K562 (cell line): ENCODE results near the gene FLOT2. TPM values are rescaled to one million over a fixed set of nuclear protein-coding genes. Genes with fewer than 3 reads are reported as not detected.
A peak's percentile ranks its signal among the peaks of the same experiment; 100 is the strongest.

Experiments used
- CBX8 ChIP-seq: fragments of 200-600 bp; sonication (generic); IDR thresholded peaks from 2 replicates; pipeline ENCODE4 v1.6.1; 2012; ENCODE audit warnings: borderline replicate concordance, mixed run types, low read depth, mild to moderate bottlenecking, moderate library complexity, mixed read lengths, low read length, control low read depth, inconsistent platforms; ENCODE audit not compliant: poor library complexity, severe bottlenecking; ENCODE audit errors: extremely low read depth
- EGR1 ChIP-seq: fragments of 450-650 bp; conservative IDR thresholded peaks from 2 replicates; pipeline ENCODE4 v1.6.1; 2017; ENCODE audit warnings: mild to moderate bottlenecking
- ETS2 ChIP-seq: IDR thresholded peaks from 2 replicates; pipeline ENCODE4 v1.6.1; 2016; ENCODE audit warnings: borderline replicate concordance, missing genetic modification characterization, mild to moderate bottlenecking, moderate library complexity, missing compliant biosample characterization; ENCODE audit not compliant: poor library complexity, severe bottlenecking
- ETV1 ChIP-seq: fragments of 450-650 bp; conservative IDR thresholded peaks from 2 replicates; pipeline ENCODE4 v1.6.1; 2016; ENCODE audit warnings: missing genetic modification characterization, control low read depth, low read depth, missing compliant biosample characterization
- EWSR1 ChIP-seq: fragments of 450-650 bp; IDR thresholded peaks from 2 replicates; pipeline ENCODE4 v1.6.1; 2018; ENCODE audit warnings: borderline replicate concordance, mild to moderate bottlenecking, low read depth, moderate library complexity; ENCODE audit not compliant: partially characterized antibody
- KDM2B ChIP-seq: fragments of 250-450 bp; sonication (Bioruptor Pico); IDR thresholded peaks from 2 replicates; pipeline ENCODE4 v1.8.0; 2021; ENCODE audit warnings: mild to moderate bottlenecking, moderate library complexity
- KLF6 ChIP-seq: fragments of 250-450 bp; sonication (Bioruptor Pico); IDR thresholded peaks from 2 replicates; pipeline ENCODE4 v1.4.0; 2020; ENCODE audit warnings: mild to moderate bottlenecking, moderate library complexity, borderline replicate concordance
- MTA1 ChIP-seq: fragments of 450-650 bp; IDR thresholded peaks from 2 replicates; pipeline ENCODE4 v1.6.1; 2017; ENCODE audit warnings: borderline replicate concordance
- NBN ChIP-seq: fragments of 450-650 bp; IDR thresholded peaks from 2 replicates; pipeline ENCODE4 v1.6.1; 2016; ENCODE audit warnings: low read depth, mild to moderate bottlenecking
- NFE2L1 ChIP-seq: fragments of 450-650 bp; IDR thresholded peaks from 2 replicates; pipeline ENCODE4 v1.6.1; 2016; ENCODE audit warnings: missing genetic modification characterization, low read depth, mild to moderate bottlenecking, missing compliant biosample characterization, moderate library complexity, borderline replicate concordance
- PHB ChIP-seq: fragments of 250-450 bp; sonication (Bioruptor Pico); IDR thresholded peaks from 2 replicates; pipeline ENCODE4 v1.5.0; 2021
- RB1 ChIP-seq: fragments of 450-650 bp; IDR thresholded peaks from 2 replicates; pipeline ENCODE4 v1.6.1; 2017; ENCODE audit warnings: low read depth, mild to moderate bottlenecking
- SRF ChIP-seq, 2 experiments: fragments of 250-450, 450-650 bp in 1 of 2; sonication (Bioruptor Pico) in 1 of 2; sonication (generic) in 1 of 2; formaldehyde crosslinking; IDR thresholded peaks; 2 replicates each; pipeline versions ENCODE4 v1.5.0 to v1.5.1; 2020 to 2022; ENCODE audit warnings: mild to moderate bottlenecking in 1 of 2, missing genetic modification reagents in 1 of 2
- ZKSCAN3 ChIP-seq: fragments of 250-450 bp; sonication (Bioruptor Pico); IDR thresholded peaks from 2 replicates; pipeline ENCODE4 v1.4.0; 2020
- ZNF197 ChIP-seq: fragments of 200-800 bp; sonication (Bioruptor generic); IDR thresholded peaks from 2 replicates; pipeline ENCODE4 v1.6.1; 2016; ENCODE audit warnings: low read depth, missing genetic modification characterization, missing compliant biosample characterization
- ZNF445 ChIP-seq: fragments of 250-450 bp; sonication (Bioruptor Pico); IDR thresholded peaks from 2 replicates; pipeline ENCODE4 v1.4.0; 2020; ENCODE audit warnings: low read depth, mild to moderate bottlenecking, moderate library complexity
- polyA plus RNA-seq, 8 experiments: library from polyadenylated mRNA; depleted of rRNA in 4 of 8; stranded (reverse) in 5 of 8; unstranded in 3 of 8; fragments of >200 nt; fragmentation: Nextera tagmentation in 2 of 8; fragmentation: Illumina TruSeq in 1 of 8; extraction: Ambion mirVana in 2 of 8; extraction: Trizol in 1 of 8; gene quantifications; 2 replicates each; pipeline versions ENCODE4 v1.2.1 to v1.2.3, GENCODE V29; 2011 to 2014; ENCODE audit warnings: inconsistent platforms in 1 of 8, missing spikeins in 1 of 8
- total RNA-seq, 7 experiments: library from RNA; depleted of rRNA in 6 of 7; stranded (reverse); fragments of >200 nt in 6 of 7; fragmentation: Illumina TruSeq in 2 of 7; extraction: Trizol in 2 of 7; gene quantifications; 2 replicates each; pipeline versions ENCODE4 v1.2.1 to v1.2.3, GENCODE V29; 2011 to 2021; ENCODE audit warnings: low replicate concordance in 1 of 7
- TF ChIP-seq, protein P1 (sequence below): IDR thresholded peaks from 2 replicates; pipeline ENCODE4 v1.6.1; 2011; ENCODE audit not compliant: insufficient read length; ENCODE audit errors: extremely low read depth
- TF ChIP-seq, protein P2 (sequence below): conservative IDR thresholded peaks from 2 replicates; pipeline ENCODE4 v1.6.1; 2011; ENCODE audit warnings: low read depth, mild to moderate bottlenecking, low read length; ENCODE audit not compliant: control insufficient read depth
- TF ChIP-seq, protein P3 (sequence below): sonication (generic); formaldehyde crosslinking; IDR thresholded peaks from 2 replicates; pipeline ENCODE4 v1.8.0; 2022; ENCODE audit warnings: mild to moderate bottlenecking, low read depth, missing genetic modification reagents
- TF ChIP-seq, protein P4 (sequence below): fragments of 250-450 bp; sonication (Bioruptor Pico); IDR thresholded peaks from 2 replicates; pipeline ENCODE4 v1.8.0; 2022; ENCODE audit warnings: moderate library complexity, mild to moderate bottlenecking, inconsistent platforms
- TF ChIP-seq, protein P5 (sequence below): fragments of 250-450 bp; sonication (Bioruptor Pico); IDR thresholded peaks from 2 replicates; pipeline ENCODE4 v1.4.0; 2020; ENCODE audit warnings: borderline replicate concordance

Gene FLOT2
- total and polyA plus RNA-seq, 9 of the 15 experiments (the other 6 are each of a cell fraction or from before 2014, with no cell fraction given): 17.5 to 138 (median 41.7) TPM

DNA sequence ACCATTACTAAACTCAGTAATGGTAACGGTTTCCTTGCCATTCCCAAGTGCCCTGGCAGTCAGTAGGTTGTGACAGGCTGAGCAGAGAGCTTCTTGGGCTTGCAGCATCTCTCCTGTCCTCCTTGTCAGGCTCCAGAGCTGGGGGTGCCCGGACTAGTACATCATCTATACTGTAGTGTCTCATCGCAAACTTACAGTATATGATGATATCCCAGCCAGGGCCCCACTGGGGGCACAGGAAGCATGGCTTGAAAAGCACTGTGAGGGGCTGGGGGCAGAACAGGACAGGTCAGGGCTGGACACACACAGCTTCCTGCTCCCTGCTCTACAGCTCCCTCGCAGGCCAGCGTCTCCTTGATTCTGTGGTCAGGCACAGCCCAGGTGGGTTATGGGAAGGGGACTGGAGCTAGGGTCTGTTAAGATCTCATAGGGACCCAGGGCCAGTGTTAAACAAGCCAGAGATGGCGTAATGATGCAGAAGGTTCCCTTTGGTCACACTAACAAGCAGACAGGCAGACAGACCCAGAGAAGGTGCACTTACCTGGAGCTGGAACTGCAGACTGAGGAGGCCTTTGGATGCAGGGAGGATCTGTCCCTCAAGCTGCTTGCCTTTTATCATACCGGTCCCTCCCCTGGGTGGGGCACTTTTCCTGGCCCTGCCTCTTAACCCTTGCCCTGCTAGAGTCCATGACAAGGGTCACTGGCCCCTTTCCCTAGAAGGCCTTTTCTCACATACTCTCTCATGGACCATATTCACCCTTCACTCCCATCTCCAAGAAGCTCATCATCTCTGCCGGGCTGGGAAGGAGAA is 35.9 kb downstream of the FLOT2 start (continued):
- TF ChIP-seq, protein P1, sequence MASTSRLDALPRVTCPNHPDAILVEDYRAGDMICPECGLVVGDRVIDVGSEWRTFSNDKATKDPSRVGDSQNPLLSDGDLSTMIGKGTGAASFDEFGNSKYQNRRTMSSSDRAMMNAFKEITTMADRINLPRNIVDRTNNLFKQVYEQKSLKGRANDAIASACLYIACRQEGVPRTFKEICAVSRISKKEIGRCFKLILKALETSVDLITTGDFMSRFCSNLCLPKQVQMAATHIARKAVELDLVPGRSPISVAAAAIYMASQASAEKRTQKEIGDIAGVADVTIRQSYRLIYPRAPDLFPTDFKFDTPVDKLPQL: peak; percentile 82
- TF ChIP-seq RB1 (no peak), ETS2 (tag) (no peak), NFE2L1 (tag) (no peak), NBN (peak; percentile 69; the same call in 1 of the 2 replicates), ZNF445 (CRISPR knock-in tag) (0 out of 2 replicates have a peak, but pooled peaks have one; percentile 45), MTA1 (peak; percentile 86), SRF (CRISPR knock-in tag; IDR thresholded peaks at IDR 0.05) (peak in 1 of 2 experiments; percentile 31; a peak in 1 of 4 replicates), ZNF197 (CRISPR knock-in tag) (no peak), KDM2B (CRISPR knock-in tag) (0 out of 2 replicates have a peak, but pooled peaks have one; percentile 19), CBX8 (no peak), ETV1 (peak; percentile 5; the same call in 1 of the 2 replicates), EWSR1 (no peak), PHB (CRISPR knock-in tag) (0 out of 2 replicates have a peak, but pooled peaks have one; percentile 63), EGR1 (no peak), ZKSCAN3 (CRISPR knock-in tag) (no peak), KLF6 (CRISPR knock-in tag) (peak; percentile 24; the same call in 1 of the 2 replicates)
- TF ChIP-seq, protein P2, sequence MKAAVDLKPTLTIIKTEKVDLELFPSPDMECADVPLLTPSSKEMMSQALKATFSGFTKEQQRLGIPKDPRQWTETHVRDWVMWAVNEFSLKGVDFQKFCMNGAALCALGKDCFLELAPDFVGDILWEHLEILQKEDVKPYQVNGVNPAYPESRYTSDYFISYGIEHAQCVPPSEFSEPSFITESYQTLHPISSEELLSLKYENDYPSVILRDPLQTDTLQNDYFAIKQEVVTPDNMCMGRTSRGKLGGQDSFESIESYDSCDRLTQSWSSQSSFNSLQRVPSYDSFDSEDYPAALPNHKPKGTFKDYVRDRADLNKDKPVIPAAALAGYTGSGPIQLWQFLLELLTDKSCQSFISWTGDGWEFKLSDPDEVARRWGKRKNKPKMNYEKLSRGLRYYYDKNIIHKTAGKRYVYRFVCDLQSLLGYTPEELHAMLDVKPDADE: 0 out of 2 replicates have a peak, but pooled peaks have one; percentile 57
- TF ChIP-seq, protein P3, sequence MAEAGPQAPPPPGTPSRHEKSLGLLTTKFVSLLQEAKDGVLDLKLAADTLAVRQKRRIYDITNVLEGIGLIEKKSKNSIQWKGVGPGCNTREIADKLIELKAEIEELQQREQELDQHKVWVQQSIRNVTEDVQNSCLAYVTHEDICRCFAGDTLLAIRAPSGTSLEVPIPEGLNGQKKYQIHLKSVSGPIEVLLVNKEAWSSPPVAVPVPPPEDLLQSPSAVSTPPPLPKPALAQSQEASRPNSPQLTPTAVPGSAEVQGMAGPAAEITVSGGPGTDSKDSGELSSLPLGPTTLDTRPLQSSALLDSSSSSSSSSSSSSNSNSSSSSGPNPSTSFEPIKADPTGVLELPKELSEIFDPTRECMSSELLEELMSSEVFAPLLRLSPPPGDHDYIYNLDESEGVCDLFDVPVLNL (CRISPR knock-in tag): no peak
- TF ChIP-seq, protein P4, sequence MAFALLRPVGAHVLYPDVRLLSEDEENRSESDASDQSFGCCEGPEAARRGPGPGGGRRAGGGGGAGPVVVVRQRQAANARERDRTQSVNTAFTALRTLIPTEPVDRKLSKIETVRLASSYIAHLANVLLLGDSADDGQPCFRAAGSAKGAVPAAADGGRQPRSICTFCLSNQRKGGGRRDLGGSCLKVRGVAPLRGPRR (CRISPR knock-in tag): no peak
- TF ChIP-seq, protein P5, sequence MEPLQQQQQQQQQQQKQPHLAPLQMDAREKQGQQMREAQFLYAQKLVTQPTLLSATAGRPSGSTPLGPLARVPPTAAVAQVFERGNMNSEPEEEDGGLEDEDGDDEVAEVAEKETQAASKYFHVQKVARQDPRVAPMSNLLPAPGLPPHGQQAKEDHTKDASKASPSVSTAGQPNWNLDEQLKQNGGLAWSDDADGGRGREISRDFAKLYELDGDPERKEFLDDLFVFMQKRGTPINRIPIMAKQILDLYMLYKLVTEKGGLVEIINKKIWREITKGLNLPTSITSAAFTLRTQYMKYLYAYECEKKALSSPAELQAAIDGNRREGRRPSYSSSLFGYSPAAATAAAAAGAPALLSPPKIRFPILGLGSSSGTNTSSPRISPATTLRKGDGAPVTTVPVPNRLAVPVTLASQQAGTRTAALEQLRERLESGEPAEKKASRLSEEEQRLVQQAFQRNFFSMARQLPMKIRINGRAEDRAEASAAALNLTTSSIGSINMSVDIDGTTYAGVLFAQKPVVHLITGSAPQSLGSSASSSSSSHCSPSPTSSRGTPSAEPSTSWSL (CRISPR knock-in tag): no peak
